HFF-Myc (cell line): ENCODE results near the gene DPP4.
A peak's percentile ranks its signal among the peaks of the same experiment; 100 is the strongest.

Experiments used
- DNase-seq: peaks from one replicate; pipeline ENCODE4 v3.0.0-alpha.2; 2011; ENCODE audit warnings: low read depth; ENCODE audit errors: extremely low read depth
- H3K4me3 ChIP-seq: replicated peaks from 2 replicates; pipeline ENCODE4 v1.5.1; 2011; ENCODE audit warnings: low read depth, mild to moderate bottlenecking, control low read depth, low read length
- TF ChIP-seq, protein P1 (sequence below): IDR thresholded peaks from 2 replicates; pipeline ENCODE4 v1.5.1; 2012; ENCODE audit warnings: mild to moderate bottlenecking, low read depth, low read length, control low read depth; ENCODE audit errors: missing control alignments

The DPP4 gene

DNA sequence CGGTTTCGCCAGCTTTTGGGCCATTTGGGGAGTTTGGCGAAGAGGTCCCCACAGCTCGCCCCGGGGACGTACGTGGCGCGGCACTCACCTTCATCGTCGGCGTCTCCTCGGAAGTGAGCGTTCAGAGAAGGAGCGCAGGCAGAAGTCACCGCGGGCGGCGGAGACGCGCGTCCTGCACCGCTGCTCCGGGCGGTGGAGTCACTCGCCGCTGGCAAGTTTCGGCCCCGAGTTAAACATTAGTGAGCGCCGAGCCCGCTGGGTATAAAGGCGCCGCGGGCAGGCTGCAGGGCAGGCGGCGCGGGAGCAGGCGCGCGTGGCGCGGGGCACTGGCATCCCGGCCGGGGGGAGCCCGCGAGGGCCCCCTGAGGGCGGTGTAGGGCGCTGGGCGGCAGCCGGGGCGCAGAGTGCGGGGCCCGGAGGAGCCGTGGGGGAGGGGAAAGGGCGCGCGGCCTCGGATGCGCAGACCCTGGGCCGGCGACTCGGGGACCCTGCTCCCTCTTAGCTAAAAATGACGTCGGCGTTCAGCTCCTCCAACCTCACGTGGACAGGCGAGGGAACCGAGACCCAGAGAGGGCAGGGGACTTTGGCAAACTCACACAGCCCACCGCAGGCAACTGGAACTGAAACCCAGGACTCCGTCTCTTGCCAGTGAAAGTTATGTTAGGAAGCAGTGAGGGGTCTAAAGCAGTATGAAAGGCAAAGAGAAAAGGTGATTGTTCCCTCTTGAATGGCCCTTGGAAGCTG lies at the start of gene DPP4:
DPP4 (minus strand) TSS at position 328 of the 744 bp plus-strand sequence; CDS start at position 94, 234 bp downstream.
- TF ChIP-seq, protein P1, sequence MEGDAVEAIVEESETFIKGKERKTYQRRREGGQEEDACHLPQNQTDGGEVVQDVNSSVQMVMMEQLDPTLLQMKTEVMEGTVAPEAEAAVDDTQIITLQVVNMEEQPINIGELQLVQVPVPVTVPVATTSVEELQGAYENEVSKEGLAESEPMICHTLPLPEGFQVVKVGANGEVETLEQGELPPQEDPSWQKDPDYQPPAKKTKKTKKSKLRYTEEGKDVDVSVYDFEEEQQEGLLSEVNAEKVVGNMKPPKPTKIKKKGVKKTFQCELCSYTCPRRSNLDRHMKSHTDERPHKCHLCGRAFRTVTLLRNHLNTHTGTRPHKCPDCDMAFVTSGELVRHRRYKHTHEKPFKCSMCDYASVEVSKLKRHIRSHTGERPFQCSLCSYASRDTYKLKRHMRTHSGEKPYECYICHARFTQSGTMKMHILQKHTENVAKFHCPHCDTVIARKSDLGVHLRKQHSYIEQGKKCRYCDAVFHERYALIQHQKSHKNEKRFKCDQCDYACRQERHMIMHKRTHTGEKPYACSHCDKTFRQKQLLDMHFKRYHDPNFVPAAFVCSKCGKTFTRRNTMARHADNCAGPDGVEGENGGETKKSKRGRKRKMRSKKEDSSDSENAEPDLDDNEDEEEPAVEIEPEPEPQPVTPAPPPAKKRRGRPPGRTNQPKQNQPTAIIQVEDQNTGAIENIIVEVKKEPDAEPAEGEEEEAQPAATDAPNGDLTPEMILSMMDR = no peak
- peak within 1 kb of the TSS; percentile 57 for H3K4me3 ChIP-seq
- no peak for DNase-seq

DNA sequence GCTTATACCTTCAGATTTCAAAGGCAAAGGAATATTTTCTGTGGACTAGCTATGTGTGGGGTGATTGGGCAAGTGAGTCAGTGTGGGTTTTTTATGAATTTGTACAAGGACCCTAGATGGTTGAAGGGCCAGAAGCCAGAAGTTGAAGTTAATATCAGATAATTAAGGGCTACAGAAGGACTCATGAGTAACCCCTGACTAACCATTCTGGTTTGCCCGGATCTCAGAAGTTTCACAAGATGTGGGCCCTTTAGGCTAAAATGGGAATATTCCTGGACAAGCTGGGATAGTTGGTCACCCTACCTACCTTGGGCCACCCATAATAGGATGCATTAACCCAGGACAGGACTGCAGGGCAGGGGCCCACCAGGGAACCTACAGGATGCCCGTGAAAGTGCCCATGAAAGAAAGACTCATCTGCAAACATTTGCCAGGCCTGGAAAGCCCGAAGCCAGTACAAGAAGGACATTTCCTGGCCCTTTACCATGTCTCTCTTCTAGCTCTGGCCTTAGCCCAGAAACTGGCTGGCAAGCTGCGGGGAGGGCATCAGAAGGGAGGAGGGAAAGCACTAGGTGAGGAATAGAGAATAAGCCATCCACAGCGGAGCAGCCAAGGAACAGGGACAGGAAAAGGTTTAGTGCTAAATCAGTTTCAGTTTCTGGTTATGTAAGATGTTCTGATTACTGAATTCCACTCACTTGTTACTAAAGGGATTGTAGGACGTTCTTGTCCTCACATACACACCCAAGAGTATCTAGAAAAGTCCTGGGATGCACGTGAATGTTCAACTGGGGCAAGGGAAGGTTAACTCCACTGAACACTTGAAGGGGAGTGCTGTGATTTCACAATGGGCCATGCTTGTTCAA lies 44.4 kb upstream of the DPP4 start:
- TF ChIP-seq, protein P1 = no peak
- H3K4me3 ChIP-seq = no peak overlapping the region
- peak; percentile 36 for DNase-seq

DNA sequence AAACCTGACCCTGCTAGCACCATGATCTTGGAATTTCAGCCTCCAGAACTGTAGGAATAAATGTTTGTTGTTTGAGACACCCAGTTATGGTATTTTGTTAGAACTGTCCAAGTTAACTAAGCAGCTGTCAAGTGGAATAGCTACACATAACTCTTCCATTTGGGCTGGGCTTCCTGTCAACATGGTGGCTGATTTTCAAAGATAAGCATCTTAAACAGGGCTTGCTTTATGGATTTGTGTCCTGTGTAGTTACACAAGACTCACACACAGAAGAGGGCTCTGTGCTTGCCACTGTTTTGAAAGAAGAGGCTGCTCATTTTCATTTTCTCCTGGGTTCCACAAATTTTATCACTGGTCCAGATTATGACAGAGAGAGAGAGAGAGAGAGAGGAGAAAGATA lies 42.3 kb upstream of the DPP4 start:
- TF ChIP-seq, protein P1 = no peak
- DNase-seq = no peak
- H3K4me3 ChIP-seq = no peak overlapping the region

DNA sequence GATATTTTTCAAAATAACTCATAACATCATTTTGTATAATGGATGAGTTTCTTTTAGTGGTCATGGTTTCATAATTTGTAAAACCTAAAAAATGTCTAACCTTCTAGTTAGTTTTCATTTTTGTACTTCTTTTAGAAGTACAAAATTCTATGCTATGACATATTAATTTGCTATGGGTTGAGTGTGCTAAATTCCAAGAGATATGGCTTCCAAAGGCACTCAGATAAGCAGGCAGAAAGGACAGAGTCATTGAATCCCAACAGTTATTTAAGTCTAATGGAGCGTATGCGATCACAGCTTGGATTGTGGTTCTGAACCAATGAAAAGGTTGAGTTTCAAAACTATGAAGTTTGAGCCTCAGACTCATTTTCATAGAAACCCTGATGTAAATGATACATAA lies 41.1 kb upstream of the DPP4 start:
- H3K4me3 ChIP-seq = no peak overlapping the region
- TF ChIP-seq, protein P1 = no peak
- no peak for DNase-seq

DNA sequence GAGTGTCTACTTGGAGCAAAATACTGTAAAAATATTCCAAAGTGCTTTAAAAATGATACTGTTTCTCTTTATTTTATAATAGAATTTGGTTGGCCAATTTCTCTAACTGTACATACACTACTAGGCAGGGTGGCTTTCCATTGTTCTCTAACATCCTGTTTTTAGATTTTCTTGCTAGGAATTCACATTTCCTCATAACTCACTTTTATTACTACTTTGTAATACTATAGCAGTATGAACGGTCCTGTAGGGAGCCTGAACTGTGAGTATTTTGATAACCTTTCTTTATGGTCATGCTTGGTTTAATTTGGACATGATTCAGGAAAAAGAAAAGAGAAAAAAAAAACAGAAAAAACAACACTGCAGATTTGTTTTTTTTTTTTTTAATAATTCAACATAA lies 40.3 kb upstream of the DPP4 start:
- no peak for DNase-seq
- TF ChIP-seq, protein P1 = no peak
- H3K4me3 ChIP-seq = no peak overlapping the region

DNA sequence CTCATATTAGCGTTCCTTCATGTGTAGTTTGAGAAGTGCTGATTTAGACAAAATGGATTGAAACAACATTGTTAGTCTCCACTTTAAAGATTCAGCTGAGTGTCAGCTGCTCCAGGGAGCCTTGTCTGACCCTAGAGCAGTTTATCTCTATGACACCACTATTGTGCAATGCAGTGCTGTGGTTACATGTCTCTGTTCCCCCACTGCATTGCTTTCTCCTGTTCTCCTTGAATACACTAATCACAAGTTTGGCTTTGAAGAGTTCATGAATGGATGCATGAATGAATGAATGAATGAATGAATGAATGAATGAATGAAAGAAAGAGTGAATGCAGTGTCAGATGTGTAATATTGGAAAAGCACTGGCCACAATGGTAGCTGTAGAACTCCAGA lies 39.8 kb upstream of the DPP4 start:
- no peak overlapping the region for H3K4me3 ChIP-seq
- TF ChIP-seq, protein P1 = no peak
- DNase-seq = no peak
